DMS153 treated with DMSO at 0.1 percent for 48 hours (cell line): Measurements from ENCODE around the gene KIRREL1.

Experiments
- DNase-seq: peaks from one replicate; lab custom pipeline; 2025; ENCODE audit not compliant: unreplicated experiment; lab: John Stamatoyannopoulos, UW

The KIRREL1 gene

GRCh38 chr1:157993147-157993917 is at the start of gene KIRREL1:
TSS of gene KIRREL1 (plus strand) at chr1:157993645. CDS start at chr1:157993677, 32 bp downstream.
- DNase-seq = no peak

GRCh38 chr1:157944663-157945280 is 48.7 kb upstream of the KIRREL1 start:
- no peak for DNase-seq

- peak; percentile 14 for DNase-seq
Observed at GRCh38 chr1:157948312-157949073, 45.0 kb upstream of the KIRREL1 start.

- no peak for DNase-seq
Observed at GRCh38 chr1:157949074-157949354, 44.4 kb upstream of the KIRREL1 start.

- DNase-seq = no peak
Observed at GRCh38 chr1:157951230-157951629, 42.2 kb upstream of the KIRREL1 start.

- no peak for DNase-seq
Observed at GRCh38 chr1:157952601-157953000, 40.8 kb upstream of the KIRREL1 start.

- no peak for DNase-seq
Observed at GRCh38 chr1:157955221-157955620, 38.2 kb upstream of the KIRREL1 start.

- DNase-seq = no peak
Observed at GRCh38 chr1:157955857-157956256, 37.6 kb upstream of the KIRREL1 start.

GRCh38 chr1:157956732-157957131 is 36.7 kb upstream of the KIRREL1 start:
- DNase-seq = no peak

GRCh38 chr1:157958263-157958662 is 35.2 kb upstream of the KIRREL1 start:
- no peak for DNase-seq

GRCh38 chr1:157959750-157960149 is 33.7 kb upstream of the KIRREL1 start:
- no peak for DNase-seq

GRCh38 chr1:157960773-157961172 is 32.7 kb upstream of the KIRREL1 start:
- DNase-seq = no peak

- DNase-seq = no peak
Observed at GRCh38 chr1:157961805-157962762, 31.4 kb upstream of the KIRREL1 start.

- peak; percentile 56 for DNase-seq
Observed at GRCh38 chr1:157963713-157964112, 29.7 kb upstream of the KIRREL1 start.

GRCh38 chr1:157965584-157965983 is 27.9 kb upstream of the KIRREL1 start:
- no peak for DNase-seq

- DNase-seq = no peak
Observed at GRCh38 chr1:157966031-157966537, 27.4 kb upstream of the KIRREL1 start.

- DNase-seq = no peak
Observed at GRCh38 chr1:157967205-157967604, 26.2 kb upstream of the KIRREL1 start.

GRCh38 chr1:157968508-157968907 is 24.9 kb upstream of the KIRREL1 start:
- DNase-seq = no peak

- DNase-seq = no peak
Observed at GRCh38 chr1:157968946-157969345, 24.5 kb upstream of the KIRREL1 start.

GRCh38 chr1:157969697-157970485 is 23.6 kb upstream of the KIRREL1 start:
- DNase-seq = no peak
